NCI-H345 treated with DMSO at 0.1 percent for 48 hours (cell line): ENCODE data around the gene IQCM.

Experiments
- DNase-seq: peaks from one replicate; lab custom pipeline; 2025; ENCODE audit not compliant: unreplicated experiment; lab: John Stamatoyannopoulos, UW

Gene IQCM

GRCh38 chr4:149815743-149816142, at the start of gene IQCM:
TSS of gene IQCM (minus strand) at chr4:149815843. CDS start at chr4:149742691, 73,152 bp downstream.
- no peak for DNase-seq

GRCh38 chr4:149857446-149857845, 41.8 kb upstream of the IQCM start:
- no peak for DNase-seq

GRCh38 chr4:149845743-149846142, 30.1 kb upstream of the IQCM start:
- DNase-seq = peak; percentile 38

GRCh38 chr4:149841686-149842085, 26.0 kb upstream of the IQCM start:
- no peak for DNase-seq

GRCh38 chr4:149838036-149838435, 22.4 kb upstream of the IQCM start:
- no peak for DNase-seq

GRCh38 chr4:149836546-149836945, 20.9 kb upstream of the IQCM start:
- DNase-seq = no peak

- no peak for DNase-seq
Measured at GRCh38 chr4:149835280-149835679, 19.6 kb upstream of the IQCM start.

GRCh38 chr4:149831656-149832208, 16.1 kb upstream of the IQCM start:
- DNase-seq = no peak

GRCh38 chr4:149830823-149831222, 15.2 kb upstream of the IQCM start:
- DNase-seq = no peak

GRCh38 chr4:149825336-149825735, 9.7 kb upstream of the IQCM start:
- DNase-seq = no peak

- no peak for DNase-seq
Measured at GRCh38 chr4:149823769-149824221, 8.2 kb upstream of the IQCM start.

- DNase-seq = no peak
Measured at GRCh38 chr4:149801416-149801815, 14.2 kb downstream of the IQCM start.

- DNase-seq = no peak
Measured at GRCh38 chr4:149799546-149799945, 16.1 kb downstream of the IQCM start.

GRCh38 chr4:149796381-149796780, 19.3 kb downstream of the IQCM start:
- DNase-seq = no peak

- no peak for DNase-seq
Measured at GRCh38 chr4:149795256-149795655, 20.4 kb downstream of the IQCM start.

- no peak for DNase-seq
Measured at GRCh38 chr4:149794352-149794751, 21.3 kb downstream of the IQCM start.

GRCh38 chr4:149793459-149793858, 22.2 kb downstream of the IQCM start:
- DNase-seq = no peak

GRCh38 chr4:149791851-149792250, 23.8 kb downstream of the IQCM start:
- no peak for DNase-seq

GRCh38 chr4:149790172-149790907, 25.3 kb downstream of the IQCM start:
- DNase-seq = no peak

- no peak for DNase-seq
Measured at GRCh38 chr4:149788300-149788699, 27.3 kb downstream of the IQCM start.

GRCh38 chr4:149785696-149786431, 29.8 kb downstream of the IQCM start:
- no peak for DNase-seq

- no peak for DNase-seq
Measured at GRCh38 chr4:149784018-149784417, 31.6 kb downstream of the IQCM start.
